ENCODE results near the gene ZNF598. TPM values are rescaled to one million over a fixed set of nuclear protein-coding genes. Genes with fewer than 3 reads are reported as not detected.
"Not testable (repeated sequence)": the region's sequence is repeated elsewhere in the genome, so short reads cannot be mapped to it uniquely, and the experiment has no call there.

The ZNF598 gene
- total and polyA plus RNA-seq, 2 donors = 6.3 to 38.4 TPM

- H3K4me1 ChIP-seq (ENCODE audit: insufficient read depth) = peaks cover 6% of the 10 kb centered on the region
- no peaks in the 10 kb centered on the region for H3K36me3 ChIP-seq (ENCODE audit: insufficient read depth)
- 88% methylated on average over 15 of the region's 15 CpGs for whole genome bisulfite sequencing
- no peak for DNase-seq (ENCODE audit: extremely low spot score)
- no peak overlapping the region for H3K4me3 ChIP-seq (ENCODE audit: low read depth, low read length)
- peak overlapping the region; percentile 74 for H3K27ac ChIP-seq (ENCODE audit: low read depth)
Observed at GRCh38 chr16:2037115-2037514, 27.5 kb upstream of the ZNF598 start.

GRCh38 chr16:2036200-2036966 lies 26.8 kb upstream of the ZNF598 start:
- no peak overlapping the region for H3K4me3 ChIP-seq (ENCODE audit: low read depth, low read length)
- no peak for DNase-seq (ENCODE audit: extremely low spot score)
- H3K27ac ChIP-seq (ENCODE audit: low read depth) = peak overlapping the region; percentile 94
- H3K4me1 ChIP-seq (ENCODE audit: insufficient read depth) = peaks cover 6% of the 10 kb centered on the region
- no peaks in the 10 kb centered on the region for H3K36me3 ChIP-seq (ENCODE audit: insufficient read depth)
- WGBS = 83% methylated on average over 47 of the region's 47 CpGs

- no peaks in the 10 kb centered on the region for H3K36me3 ChIP-seq (ENCODE audit: insufficient read depth)
- 41% methylated on average over 34 of the region's 34 CpGs for WGBS
- H3K4me3 ChIP-seq (ENCODE audit: low read depth, low read length) = peak overlapping the region; percentile 16
- peaks cover 6% of the 10 kb centered on the region for H3K4me1 ChIP-seq (ENCODE audit: insufficient read depth)
- H3K27ac ChIP-seq (ENCODE audit: low read depth) = peak overlapping the region; percentile 94
- DNase-seq (ENCODE audit: extremely low spot score) = no peak
Observed at GRCh38 chr16:2035431-2036199, 26.0 kb upstream of the ZNF598 start.

GRCh38 chr16:2034696-2035430 lies 25.2 kb upstream of the ZNF598 start:
- Histone ChIP-seq H3K36me3 (ENCODE audit: insufficient read depth) (no peaks in the 10 kb centered on the region), H3K4me3 (ENCODE audit: low read depth, low read length) (no peak overlapping the region), H3K4me1 (ENCODE audit: insufficient read depth) (peaks cover 3% of the 10 kb centered on the region), H3K27ac (ENCODE audit: low read depth) (peak overlapping the region; percentile 94)
- no peak for DNase-seq (ENCODE audit: extremely low spot score)
- WGBS = 67% methylated on average over 17 of the region's 17 CpGs

- not testable (repeated sequence) for DNase-seq (ENCODE audit: extremely low spot score); H3K4me1 ChIP-seq (ENCODE audit: insufficient read depth); H3K36me3 ChIP-seq (ENCODE audit: insufficient read depth)
- Histone ChIP-seq H3K27ac (ENCODE audit: low read depth) (peak overlapping the region; percentile 71), H3K4me3 (ENCODE audit: low read depth, low read length) (peak overlapping the region; percentile 6)
- WGBS = 50% methylated on average over 16 of the region's 32 CpGs
Observed at GRCh38 chr16:2033909-2034695, 24.5 kb upstream of the ZNF598 start.

- H3K4me3 ChIP-seq (ENCODE audit: low read depth, low read length) = peak overlapping the region; percentile 6
- WGBS = 17% methylated on average over 37 of the region's 37 CpGs
Observed at GRCh38 chr16:2033057-2033908, 23.7 kb upstream of the ZNF598 start.

GRCh38 chr16:2032285-2033056 lies 22.9 kb upstream of the ZNF598 start:
- H3K27ac ChIP-seq (ENCODE audit: low read depth) = peak overlapping the region; percentile 71
- H3K4me3 ChIP-seq (ENCODE audit: low read depth, low read length) = peak overlapping the region; percentile 6
- H3K4me1 ChIP-seq (ENCODE audit: insufficient read depth) = peaks cover 3% of the 10 kb centered on the region
- no peak for DNase-seq (ENCODE audit: extremely low spot score)
- no peaks in the 10 kb centered on the region for H3K36me3 ChIP-seq (ENCODE audit: insufficient read depth)
- WGBS = 66% methylated on average over 15 of the region's 15 CpGs

More at GRCh38 chr16:2033057-2033908, 23.7 kb upstream of the ZNF598 start:
- Histone ChIP-seq H3K36me3 (ENCODE audit: insufficient read depth) (no peaks in the 10 kb centered on the region), H3K4me1 (ENCODE audit: insufficient read depth) (peaks cover 3% of the 10 kb centered on the region), H3K27ac (ENCODE audit: low read depth) (peak overlapping the region; percentile 71)
- no peak for DNase-seq (ENCODE audit: extremely low spot score)

- no peak overlapping the region for H3K4me3 ChIP-seq (ENCODE audit: low read depth, low read length)
- H3K4me1 ChIP-seq (ENCODE audit: insufficient read depth) = peaks cover 3% of the 10 kb centered on the region
- 71% methylated on average over 11 of the region's 11 CpGs for WGBS
- no peaks in the 10 kb centered on the region for H3K36me3 ChIP-seq (ENCODE audit: insufficient read depth)
- no peak for DNase-seq (ENCODE audit: extremely low spot score)
- no peak overlapping the region for H3K27ac ChIP-seq (ENCODE audit: low read depth)
Observed at GRCh38 chr16:2031081-2031577, 21.5 kb upstream of the ZNF598 start.

GRCh38 chr16:2030036-2030435 lies 20.4 kb upstream of the ZNF598 start:
- no peak overlapping the region for H3K27ac ChIP-seq (ENCODE audit: low read depth)
- WGBS = 87% methylated on average over 11 of the region's 11 CpGs
- no peak overlapping the region for H3K4me3 ChIP-seq (ENCODE audit: low read depth, low read length)
- DNase-seq (ENCODE audit: extremely low spot score) = no peak
- peaks cover 2% of the 10 kb centered on the region for H3K4me1 ChIP-seq (ENCODE audit: insufficient read depth)
- no peaks in the 10 kb centered on the region for H3K36me3 ChIP-seq (ENCODE audit: insufficient read depth)

GRCh38 chr16:2029350-2029749 lies 19.7 kb upstream of the ZNF598 start:
- WGBS = 69% methylated on average over 22 of the region's 22 CpGs
- H3K4me3 ChIP-seq (ENCODE audit: low read depth, low read length) = no peak overlapping the region
- peaks cover 2% of the 10 kb centered on the region for H3K4me1 ChIP-seq (ENCODE audit: insufficient read depth)
- no peak overlapping the region for H3K27ac ChIP-seq (ENCODE audit: low read depth)
- H3K36me3 ChIP-seq (ENCODE audit: insufficient read depth) = no peaks in the 10 kb centered on the region
- no peak for DNase-seq (ENCODE audit: extremely low spot score)

GRCh38 chr16:2028620-2029220 lies 19.1 kb upstream of the ZNF598 start:
- Histone ChIP-seq H3K27ac (ENCODE audit: low read depth) (no peak overlapping the region), H3K4me1 (ENCODE audit: insufficient read depth) (peaks cover 2% of the 10 kb centered on the region), H3K36me3 (ENCODE audit: insufficient read depth) (no peaks in the 10 kb centered on the region), H3K4me3 (ENCODE audit: low read depth, low read length) (peak overlapping the region; percentile 82)
- 72% methylated on average over 18 of the region's 18 CpGs for whole genome bisulfite sequencing
- no peak for DNase-seq (ENCODE audit: extremely low spot score)
